ENCODE data around the gene STRN3.
"Not testable (repeated sequence)": the region's sequence is repeated elsewhere in the genome, so short reads cannot be mapped to it uniquely, and the experiment has no call there.

The STRN3 gene, protein sequence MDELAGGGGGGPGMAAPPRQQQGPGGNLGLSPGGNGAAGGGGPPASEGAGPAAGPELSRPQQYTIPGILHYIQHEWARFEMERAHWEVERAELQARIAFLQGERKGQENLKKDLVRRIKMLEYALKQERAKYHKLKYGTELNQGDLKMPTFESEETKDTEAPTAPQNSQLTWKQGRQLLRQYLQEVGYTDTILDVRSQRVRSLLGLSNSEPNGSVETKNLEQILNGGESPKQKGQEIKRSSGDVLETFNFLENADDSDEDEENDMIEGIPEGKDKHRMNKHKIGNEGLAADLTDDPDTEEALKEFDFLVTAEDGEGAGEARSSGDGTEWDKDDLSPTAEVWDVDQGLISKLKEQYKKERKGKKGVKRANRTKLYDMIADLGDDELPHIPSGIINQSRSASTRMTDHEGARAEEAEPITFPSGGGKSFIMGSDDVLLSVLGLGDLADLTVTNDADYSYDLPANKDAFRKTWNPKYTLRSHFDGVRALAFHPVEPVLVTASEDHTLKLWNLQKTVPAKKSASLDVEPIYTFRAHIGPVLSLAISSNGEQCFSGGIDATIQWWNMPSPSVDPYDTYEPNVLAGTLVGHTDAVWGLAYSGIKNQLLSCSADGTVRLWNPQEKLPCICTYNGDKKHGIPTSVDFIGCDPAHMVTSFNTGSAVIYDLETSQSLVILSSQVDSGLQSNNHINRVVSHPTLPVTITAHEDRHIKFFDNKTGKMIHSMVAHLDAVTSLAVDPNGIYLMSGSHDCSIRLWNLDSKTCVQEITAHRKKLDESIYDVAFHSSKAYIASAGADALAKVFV
- 53.5 to 56.5 reads per million in 2 donors for total RNA-seq

DNA sequence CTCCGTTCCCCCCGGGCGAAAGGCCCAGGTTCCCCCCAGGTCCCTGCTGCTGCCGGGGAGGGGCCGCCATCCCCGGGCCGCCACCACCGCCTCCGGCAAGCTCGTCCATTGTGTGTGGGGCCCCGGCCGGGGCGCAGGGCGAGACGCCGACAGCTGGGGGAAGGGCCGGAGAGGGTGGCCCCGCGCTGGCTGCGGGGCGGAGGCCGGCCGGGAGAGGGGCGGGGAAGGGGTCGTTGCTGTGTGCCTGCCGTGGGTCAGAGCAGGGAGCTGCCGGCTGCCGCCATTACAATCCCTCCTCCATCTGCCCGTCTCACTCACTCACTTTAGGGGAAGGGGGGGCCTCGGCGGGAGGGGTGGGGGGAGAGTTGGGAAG is at the start of gene STRN3:
TSS of gene STRN3 (minus strand) at position 303 of the 373 bp plus-strand sequence. CDS start at position 109, 194 bp downstream.
- DNase-seq: no peak

DNA sequence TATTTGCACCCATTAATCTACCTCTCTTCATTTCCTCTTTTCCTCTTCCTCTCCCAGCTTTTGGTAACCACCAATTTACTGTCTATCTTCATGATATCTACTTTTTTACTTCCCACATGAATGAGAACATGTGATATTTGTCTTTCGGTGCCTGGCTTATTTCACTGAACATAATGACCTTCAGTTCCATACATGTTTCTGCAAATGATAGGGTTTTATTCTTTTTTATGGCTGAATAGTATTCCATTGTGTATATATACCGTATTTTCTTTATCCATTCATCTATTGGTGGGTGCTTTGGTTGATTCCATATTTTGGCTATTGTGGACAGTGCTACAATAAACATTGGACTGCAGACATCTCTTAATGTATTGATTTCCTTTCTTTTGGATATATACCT is 49.0 kb upstream of the STRN3 start:
- no peak for DNase-seq

DNA sequence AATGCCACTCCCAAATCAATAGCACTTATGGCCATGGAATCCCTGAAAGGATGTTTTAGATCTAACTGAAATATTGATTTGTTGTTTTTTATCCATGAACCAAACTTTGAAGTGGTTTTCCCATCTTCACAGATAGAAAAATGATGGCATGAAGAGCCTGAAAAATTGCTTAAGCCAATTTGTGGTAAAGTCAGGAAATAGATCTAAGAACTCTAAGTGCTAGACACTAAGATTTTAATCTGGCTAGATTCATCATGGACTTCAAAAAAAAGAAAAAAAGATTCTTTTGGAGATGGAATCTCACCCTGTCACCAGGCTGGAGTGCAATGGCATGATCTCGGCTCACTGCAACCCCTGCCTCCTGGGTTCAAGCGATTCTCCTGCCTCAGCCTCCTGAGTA is 45.0 kb upstream of the STRN3 start:
- no peak for DNase-seq

DNA sequence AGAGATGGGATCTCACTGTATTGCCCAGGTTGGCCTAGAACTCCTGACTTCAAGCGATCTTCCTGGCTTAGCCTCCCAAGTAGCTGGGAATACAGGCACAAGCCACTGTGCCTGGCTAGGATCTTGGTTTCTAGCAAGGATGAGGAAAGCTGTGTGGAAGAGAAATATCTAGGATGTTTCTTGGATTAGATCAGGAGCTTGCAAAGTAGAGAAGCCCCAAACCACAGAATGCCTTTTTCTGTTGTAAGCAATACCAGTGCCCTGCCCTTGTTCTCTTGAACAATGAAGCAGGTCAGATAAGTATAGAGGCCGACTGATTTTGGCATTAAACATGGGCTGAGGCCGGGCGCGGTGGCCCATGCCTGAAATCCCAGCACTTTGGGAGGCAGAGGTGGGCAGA is 44.3 kb upstream of the STRN3 start:
- DNase-seq: no peak

DNA sequence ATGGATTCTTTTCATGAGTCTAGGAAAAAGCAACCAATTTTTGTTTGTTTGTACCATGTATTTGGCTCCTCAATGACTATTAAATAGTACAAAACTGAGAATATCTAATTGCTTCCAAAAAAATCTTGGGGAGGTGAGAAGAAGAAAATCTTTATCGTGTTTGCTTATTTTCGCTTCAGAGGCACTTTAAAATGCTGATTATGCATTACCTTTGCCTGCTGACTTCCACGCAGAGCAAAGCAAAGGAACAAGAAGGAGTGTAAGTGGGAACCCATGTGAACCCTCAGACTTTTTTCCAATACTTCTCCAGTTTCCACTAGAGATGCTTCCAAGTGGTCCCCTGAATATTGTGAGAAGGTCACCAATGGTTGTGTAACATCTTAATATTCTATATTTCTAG is 43.2 kb upstream of the STRN3 start:
- DNase-seq: no peak

DNA sequence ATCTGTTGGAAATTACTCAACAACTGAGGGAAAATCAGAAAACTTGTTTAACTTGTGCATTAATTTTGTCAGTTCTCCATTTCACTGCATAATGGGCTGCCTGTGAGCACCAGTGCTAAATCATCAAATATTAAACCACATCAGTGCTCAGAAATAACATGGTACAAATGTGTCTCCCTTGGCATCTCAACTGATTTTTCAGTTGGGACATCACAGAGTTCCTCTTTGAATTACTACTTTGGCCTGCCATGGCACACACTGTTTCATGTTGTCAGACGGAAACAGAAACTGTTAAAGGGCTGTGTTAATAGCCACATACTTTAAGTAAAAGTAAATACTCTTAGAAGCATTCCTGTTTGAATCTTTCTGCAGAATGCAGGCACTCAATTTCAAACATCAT is 42.1 kb upstream of the STRN3 start:
- no peak for DNase-seq

DNA sequence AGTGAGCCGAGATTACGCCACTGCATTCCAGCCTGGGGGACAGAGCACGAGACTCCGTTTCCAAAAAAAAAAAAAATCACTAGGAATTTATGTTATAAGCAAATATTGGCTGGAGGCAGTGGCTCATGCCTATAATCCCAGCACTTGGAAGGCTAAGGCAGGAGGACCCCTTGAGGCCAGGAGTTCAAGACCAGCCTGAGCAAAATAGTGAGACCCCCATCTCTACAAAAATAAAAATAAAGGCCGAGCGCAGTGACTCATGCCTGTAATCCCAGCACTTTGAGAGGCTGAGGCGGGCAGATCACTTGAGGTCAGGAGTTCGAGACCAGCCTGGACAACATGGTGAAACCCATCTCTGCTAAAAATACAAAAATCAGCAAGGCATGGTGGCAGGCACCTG is 36.7 kb upstream of the STRN3 start:
- not testable (repeated sequence) for DNase-seq

DNA sequence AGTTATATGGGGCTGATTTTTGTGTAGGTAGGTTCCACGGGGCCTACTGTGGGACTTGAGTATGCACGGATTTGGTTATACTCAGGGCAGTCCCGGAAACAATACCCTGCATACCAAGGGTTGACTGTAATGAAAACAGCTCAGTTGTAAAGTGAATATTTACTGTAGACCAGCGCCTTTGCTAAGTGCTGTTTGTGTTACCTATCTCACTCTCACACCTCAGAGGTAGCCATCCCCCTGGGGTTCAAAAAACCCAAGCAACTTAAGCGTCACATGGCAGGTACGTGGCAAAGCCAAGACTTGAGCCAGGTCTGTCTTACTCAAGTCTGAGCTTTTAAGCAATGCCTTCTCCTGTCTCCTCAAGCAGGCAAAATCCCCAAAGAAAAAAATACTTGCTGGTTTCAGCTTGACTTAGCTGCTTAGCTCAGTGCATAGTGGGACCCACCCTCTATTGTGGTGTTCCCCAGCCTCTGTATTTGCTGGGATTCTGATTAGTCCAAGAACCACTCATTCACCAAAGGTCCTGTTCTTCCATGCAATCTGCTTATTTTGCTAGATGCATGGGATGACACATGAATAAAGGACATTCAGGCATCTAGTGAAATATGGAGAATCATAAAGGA is 34.2 kb upstream of the STRN3 start:
- no peak for DNase-seq

DNA sequence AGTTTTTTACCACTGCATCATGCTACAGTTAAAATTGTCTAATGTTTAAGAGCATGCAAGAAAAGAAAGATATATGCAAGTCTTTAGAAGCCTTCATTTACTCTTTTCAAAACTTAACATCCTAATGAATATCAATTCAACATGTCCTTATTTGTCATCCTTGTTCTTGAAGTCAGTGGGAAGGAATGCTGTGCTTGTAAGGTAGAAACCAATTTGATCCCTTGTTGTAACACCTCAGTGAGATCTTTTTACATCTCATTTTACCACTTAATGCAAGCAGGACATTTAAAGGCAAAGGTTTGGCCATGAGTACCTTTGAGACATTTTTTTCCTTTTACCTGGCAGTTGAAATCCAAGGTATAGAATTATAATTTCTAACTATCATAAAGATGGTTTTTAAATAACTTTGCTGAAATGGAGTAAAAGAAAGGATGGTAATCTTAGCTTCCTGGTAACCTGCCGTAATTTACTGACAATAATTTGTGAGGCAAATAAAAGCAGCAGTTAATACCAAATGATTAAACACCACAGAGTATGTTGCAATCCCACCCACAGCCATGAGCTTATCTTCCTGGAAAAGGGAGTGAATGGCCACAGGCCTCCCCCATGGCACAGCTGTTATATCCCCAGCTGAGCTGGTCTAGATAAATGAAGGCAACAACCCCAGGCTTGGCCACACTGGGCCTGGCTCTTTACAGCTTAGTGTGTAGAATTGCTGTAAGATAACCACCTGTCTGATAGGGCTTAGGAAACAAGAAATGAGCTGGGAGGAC is 33.2 kb upstream of the STRN3 start:
- no peak for DNase-seq

DNA sequence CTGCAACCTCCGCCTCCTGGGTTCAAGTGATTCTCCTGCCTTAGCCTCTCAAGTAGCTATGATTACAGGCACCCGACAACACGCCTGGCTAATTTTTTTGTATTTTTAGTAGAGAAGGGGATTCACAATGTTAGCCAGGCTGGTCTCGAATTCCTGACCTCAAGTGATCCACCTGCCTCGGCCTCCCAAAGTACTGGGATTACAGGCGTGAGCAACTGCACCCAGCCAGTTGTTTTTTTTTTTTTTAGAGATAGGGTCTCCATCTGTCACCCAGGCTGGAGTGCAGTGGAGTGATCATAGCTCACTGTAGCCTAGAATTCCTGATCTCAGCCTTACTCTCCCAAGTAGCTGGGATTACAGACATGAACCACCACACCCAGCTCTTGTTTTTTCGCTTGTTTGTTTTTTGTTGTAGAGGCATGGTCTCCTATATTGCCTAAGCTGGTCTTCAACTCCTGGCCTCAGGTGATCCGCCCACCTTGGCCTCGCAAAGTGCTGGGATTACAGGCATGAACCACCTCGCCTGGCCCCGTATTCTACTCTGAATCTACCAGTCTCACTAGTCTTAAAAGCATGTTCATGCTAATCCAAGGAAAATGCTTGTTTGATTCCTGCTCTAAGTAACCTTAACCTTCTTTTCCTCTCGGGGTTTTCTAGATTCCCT is 31.7 kb upstream of the STRN3 start:
- DNase-seq: no peak

DNA sequence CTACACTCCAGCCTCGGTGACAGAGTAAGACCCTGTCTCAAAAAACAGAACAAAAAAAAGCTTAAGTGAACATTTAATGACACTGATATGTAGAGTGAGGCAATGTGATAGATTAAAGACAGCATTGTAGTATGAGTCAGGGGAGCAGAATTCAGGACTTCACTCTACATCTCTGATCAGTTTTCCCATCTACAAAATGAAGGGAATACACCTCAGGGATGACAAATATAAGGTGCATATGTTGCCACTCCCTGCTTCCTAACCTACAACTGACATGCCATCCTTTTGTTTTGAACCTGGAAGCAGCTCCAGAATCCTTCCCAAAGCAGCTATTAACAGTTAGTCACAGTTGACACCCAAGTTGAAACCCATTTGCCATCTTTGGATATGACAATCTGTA is 30.9 kb upstream of the STRN3 start:
- no peak for DNase-seq

DNA sequence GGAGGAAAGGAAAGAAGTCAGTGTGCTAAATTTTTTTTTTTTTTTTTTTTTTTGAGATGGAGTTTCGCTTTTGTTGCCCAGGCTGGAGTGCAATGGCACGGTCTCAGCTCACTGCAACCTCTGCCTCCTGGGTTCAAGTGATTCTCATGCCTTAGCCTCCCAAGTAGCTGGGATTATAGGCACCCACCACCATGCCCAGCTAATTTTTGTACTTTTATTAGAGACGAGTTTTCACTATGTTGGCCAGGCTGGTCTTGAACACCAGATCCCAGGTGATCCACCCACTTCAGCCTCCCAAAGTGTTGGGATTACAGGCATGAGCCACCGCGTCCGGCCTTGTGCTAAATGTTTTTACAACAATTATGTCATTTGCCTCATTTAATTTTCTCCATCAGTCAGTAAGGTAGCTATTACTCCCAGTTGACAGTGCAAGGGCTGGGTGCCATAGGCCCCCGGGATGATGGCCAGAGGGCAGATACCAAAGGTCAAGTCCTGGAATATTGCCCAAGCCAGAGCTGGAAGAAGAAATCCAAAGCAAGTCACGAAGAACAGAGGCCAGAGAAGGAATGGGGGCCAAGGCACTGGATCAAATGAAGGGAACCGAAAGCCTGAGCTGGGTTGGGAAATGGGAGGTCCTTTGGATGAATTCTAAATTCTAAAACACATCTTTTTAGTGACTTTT is 26.9 kb upstream of the STRN3 start:
- not testable (repeated sequence) for DNase-seq

DNA sequence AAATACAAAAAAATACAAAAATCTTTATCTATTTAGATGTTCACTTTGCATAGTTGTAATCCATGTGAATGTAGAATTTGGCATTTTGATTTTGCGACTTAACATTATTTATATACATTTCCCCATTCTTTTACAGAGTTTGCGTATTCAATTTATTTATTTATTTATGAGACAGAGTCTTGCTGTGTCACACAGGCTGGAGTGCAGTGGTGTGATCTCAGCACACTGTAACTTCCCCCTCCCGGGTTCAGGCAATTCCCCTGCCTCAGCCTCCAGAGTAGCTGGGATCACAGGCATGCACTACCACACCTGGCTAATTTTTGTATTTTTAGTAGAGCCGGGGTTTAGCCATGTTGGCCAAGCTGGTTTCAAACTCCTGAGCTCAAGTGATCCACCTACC is 25.3 kb upstream of the STRN3 start:
- no peak for DNase-seq

DNA sequence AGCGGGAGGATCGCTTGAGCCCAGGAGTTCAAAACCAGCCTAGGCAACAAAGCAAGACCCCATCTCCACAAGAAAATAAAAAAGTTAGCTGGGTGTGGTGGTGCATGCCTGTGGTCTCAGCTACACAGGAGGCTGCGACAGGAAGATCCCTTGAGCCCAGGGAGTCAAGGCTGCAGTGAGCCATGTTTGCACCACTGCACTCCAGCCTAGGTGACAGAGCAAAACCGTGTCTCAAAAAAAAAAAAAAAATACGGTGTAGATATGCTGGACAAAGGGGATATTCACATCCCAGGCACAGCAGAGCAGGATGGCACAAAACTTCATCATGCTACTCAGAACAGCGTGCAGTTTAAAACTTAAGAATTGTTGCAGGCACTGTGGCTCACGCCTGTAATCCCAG is 24.8 kb upstream of the STRN3 start:
- no peak for DNase-seq

DNA sequence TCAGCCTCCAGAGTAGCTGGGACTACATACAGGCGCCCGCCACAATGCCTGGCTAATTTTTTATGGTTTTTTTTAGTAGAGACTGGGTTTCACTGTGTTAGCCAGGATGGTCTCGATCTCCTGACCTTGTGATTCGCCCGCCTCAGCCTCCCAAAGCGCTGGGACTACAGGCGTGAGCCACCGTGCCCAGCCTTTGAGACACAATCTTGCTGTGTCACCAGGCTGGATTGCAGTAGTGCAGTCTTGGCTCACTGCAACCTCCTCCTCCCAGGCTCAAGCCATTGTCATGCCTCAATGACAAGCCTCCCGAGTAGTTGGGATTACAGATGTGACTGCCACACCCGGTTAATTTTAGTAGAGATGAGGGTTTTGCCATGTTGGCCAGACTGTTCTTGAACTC is 21.3 kb upstream of the STRN3 start:
- no peak for DNase-seq

DNA sequence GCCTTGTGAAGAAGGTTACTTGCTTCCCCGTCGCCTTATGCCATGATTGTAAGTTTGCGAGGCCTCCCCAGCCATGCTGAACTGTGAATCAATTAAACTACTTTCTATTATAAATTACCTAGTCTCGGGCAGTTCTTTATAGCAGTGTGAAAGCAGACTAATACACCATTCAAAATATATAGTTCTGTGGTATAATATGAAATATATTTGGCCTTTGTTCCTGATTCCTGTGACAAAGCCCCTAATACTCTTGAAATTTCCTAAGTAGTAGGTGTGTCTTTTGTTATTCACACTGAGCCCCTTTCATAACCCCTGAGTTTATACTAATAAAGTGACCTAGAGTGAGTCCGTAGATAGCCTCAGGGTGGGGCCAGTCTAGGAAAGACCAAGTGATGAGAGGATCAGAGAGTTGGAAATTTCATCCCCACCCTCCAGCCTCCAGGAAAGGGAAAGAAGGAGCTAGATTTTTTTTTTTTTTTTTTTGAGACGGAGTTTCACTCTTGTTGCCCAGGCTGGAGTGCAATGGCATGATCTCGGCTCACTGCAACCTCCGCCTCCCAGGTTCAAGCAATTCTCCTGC is 19.4 kb upstream of the STRN3 start:
- DNase-seq: no peak

DNA sequence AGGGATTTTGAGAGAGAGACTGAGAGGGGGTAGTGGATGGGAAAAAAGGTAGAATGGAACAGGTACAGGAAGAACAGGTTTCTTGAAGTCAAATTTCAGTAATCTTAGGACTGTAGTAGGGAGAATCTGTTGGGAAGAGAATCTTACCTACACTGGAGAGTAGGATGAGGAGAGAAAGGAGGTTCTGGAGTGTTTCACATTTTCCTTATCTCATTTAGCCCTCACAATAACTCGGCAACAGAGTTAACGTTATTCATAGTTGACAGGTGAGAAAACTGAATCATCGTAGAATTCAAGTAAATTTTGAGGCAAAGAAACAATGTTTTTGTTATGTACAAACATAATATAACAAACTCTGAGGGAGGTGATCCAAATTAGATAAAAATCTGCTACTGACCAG is 17.2 kb upstream of the STRN3 start:
- no peak for DNase-seq

DNA sequence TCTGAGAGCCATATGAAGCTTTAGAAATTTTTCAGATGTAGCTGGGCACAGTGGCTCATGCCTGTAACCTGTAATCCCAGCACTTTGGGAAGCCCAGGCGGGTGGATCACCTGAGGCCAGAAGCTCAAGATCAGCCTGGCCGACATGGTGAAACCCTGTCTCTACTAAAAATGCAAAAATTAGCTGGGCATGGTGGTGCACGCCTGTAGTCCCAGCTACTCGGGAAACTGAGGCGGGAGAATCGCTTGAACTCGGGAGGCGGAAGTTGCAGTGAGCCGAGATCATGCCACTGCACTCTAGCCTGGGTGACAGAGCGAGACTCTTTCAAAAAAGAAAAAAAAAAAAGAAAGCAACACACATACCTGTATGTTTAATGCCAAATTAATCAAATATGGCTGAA is 16.7 kb upstream of the STRN3 start:
- not testable (repeated sequence) for DNase-seq

DNA sequence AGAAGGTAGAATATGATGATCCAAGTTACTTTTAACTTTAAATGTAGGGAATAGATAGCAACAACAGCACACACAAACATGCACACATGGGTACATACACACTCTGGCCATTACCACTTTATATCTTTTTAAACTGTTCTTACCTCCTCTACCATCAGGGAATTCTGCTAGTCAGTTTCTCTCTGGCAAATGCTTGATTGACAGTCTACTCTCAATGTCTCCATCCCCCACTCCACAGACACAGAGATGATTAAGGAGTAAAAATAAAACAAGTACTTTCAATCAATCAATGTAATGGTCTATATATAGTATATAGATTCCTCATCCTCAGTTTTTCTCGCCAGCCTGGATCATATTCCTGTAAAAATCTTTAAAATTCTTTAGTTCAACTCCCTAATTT is 16.1 kb upstream of the STRN3 start:
- DNase-seq: no peak

DNA sequence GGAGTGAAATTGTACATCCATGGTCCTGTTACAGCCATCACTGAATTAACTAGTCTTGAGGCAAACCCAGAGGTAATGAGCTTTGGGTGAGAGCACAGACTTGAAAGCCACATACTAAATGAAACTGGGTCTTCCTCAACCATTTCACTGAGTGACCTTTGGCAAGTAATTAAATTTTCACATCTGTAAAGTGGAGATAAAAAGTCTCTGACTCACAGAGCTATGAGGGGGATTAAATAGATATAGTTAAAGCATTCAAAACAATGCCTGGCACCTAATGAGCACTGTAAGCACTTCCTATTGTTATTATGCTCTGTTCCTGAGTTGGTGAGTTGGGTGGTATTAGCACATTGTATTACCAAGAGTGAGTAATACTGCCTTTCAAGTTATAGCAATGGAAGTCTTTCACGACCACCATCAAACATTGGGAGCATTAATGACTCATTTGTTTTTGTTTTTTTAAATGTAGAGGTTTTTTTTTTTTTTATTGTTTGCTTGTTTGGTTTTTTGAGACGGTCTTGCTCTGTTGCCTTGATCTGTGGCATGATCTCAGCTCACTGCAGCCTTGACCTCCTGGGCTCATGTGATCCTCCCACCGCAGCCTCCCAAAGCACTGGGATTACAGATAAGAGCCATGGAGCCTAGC is 12.5 kb upstream of the STRN3 start:
- no peak for DNase-seq

DNA sequence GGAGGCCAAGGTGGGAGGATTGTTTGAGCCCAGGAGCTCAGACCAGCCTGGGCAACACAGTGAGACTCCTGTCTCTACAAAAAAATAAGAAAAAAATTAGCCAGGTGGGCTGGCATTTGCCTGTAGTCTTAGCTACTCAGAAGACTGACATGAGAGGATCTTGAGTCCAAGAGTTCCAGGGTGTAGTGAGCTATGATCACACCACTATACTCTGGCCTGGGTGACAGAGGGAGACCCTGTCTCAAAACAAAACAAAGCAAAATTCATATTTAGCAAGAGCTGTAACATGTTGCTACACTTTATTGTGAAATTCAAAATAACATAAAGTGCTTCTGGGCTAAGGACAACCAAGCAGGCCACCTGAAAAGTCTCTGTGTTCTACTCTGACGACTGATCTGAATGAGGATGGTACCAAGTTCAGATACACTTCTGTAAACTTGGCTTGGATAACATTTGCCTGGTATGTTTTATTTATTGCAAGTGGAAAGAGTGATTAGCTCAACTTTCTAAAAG is 11.6 kb upstream of the STRN3 start:
- no peak for DNase-seq

Data from activated gamma-delta T cell (primary cell).